Measurements from ENCODE around the gene IFITM10.

The IFITM10 gene

GRCh38 chr11:1779806-1780699 lies 29.7 kb upstream of the IFITM10 start:
- H3K9me3 ChIP-seq (ENCODE audit: low read depth, low read length): no peaks in the 10 kb centered on the region
- H3K4me3 ChIP-seq: no peak overlapping the region
- H3K27ac ChIP-seq: no peak overlapping the region
- TF ChIP-seq FOXP2 (optimal IDR thresholded peaks at IDR 0.05; ENCODE audit: control extremely low read depth, extremely low read length, insufficient read depth) (no peak), EZH2 (IDR thresholded peaks at IDR 0.05) (no peak), POLR2AphosphoS5 (IDR thresholded peaks at IDR 0.05; ENCODE audit: borderline replicate concordance, low read depth, low read length) (no peak)
- DNase-seq (ENCODE audit: low read depth, low spot score): no peak
- H3K9ac ChIP-seq (ENCODE audit: insufficient read length): no peak overlapping the region
- H3K36me3 ChIP-seq (ENCODE audit: insufficient read depth, low read length): no peaks in the 10 kb centered on the region

- H3K4me3 ChIP-seq: no peak overlapping the region
- H3K9ac ChIP-seq (ENCODE audit: insufficient read length): no peak overlapping the region
- no peak overlapping the region for H3K27ac ChIP-seq
- H3K9me3 ChIP-seq (ENCODE audit: low read depth, low read length): no peaks in the 10 kb centered on the region
- H3K36me3 ChIP-seq (ENCODE audit: insufficient read depth, low read length): no peaks in the 10 kb centered on the region
- DNase-seq (ENCODE audit: low read depth, low spot score): no peak
- TF ChIP-seq POLR2AphosphoS5 (IDR thresholded peaks at IDR 0.05; ENCODE audit: borderline replicate concordance, low read depth, low read length) (no peak), EZH2 (IDR thresholded peaks at IDR 0.05) (no peak), FOXP2 (optimal IDR thresholded peaks at IDR 0.05; ENCODE audit: control extremely low read depth, extremely low read length, insufficient read depth) (no peak)
Observed at GRCh38 chr11:1779034-1779805, 28.8 kb upstream of the IFITM10 start.

GRCh38 chr11:1778141-1778911 lies 27.9 kb upstream of the IFITM10 start:
- no peak overlapping the region for H3K4me3 ChIP-seq
- no peak overlapping the region for H3K27ac ChIP-seq

GRCh38 chr11:1777737-1778136 lies 27.3 kb upstream of the IFITM10 start:
- Histone ChIP-seq H3K36me3 (ENCODE audit: insufficient read depth, low read length) (no peaks in the 10 kb centered on the region), H3K9me3 (ENCODE audit: low read depth, low read length) (no peaks in the 10 kb centered on the region), H3K27ac (no peak overlapping the region), H3K4me3 (no peak overlapping the region), H3K9ac (ENCODE audit: insufficient read length) (no peak overlapping the region)
- no peak for TF ChIP-seq FOXP2 (optimal IDR thresholded peaks at IDR 0.05; ENCODE audit: control extremely low read depth, extremely low read length, insufficient read depth)
- TF ChIP-seq POLR2AphosphoS5 (IDR thresholded peaks at IDR 0.05; ENCODE audit: borderline replicate concordance, low read depth, low read length): no peak
- no peak for TF ChIP-seq EZH2 (IDR thresholded peaks at IDR 0.05)
- DNase-seq (ENCODE audit: low read depth, low spot score): no peak

More at GRCh38 chr11:1778141-1778911, 27.9 kb upstream of the IFITM10 start:
- no peak for DNase-seq (ENCODE audit: low read depth, low spot score)
- no peaks in the 10 kb centered on the region for H3K9me3 ChIP-seq (ENCODE audit: low read depth, low read length)
- no peak overlapping the region for H3K9ac ChIP-seq (ENCODE audit: insufficient read length)
- no peak for TF ChIP-seq FOXP2 (optimal IDR thresholded peaks at IDR 0.05; ENCODE audit: control extremely low read depth, extremely low read length, insufficient read depth)
- no peak for TF ChIP-seq EZH2 (IDR thresholded peaks at IDR 0.05)
- no peak for TF ChIP-seq POLR2AphosphoS5 (IDR thresholded peaks at IDR 0.05; ENCODE audit: borderline replicate concordance, low read depth, low read length)
- H3K36me3 ChIP-seq (ENCODE audit: insufficient read depth, low read length): no peaks in the 10 kb centered on the region

- no peak for TF ChIP-seq FOXP2 (optimal IDR thresholded peaks at IDR 0.05; ENCODE audit: control extremely low read depth, extremely low read length, insufficient read depth)
- TF ChIP-seq POLR2AphosphoS5 (IDR thresholded peaks at IDR 0.05; ENCODE audit: borderline replicate concordance, low read depth, low read length): no peak
- TF ChIP-seq EZH2 (IDR thresholded peaks at IDR 0.05): no peak
- no peak overlapping the region for H3K9ac ChIP-seq (ENCODE audit: insufficient read length)
Observed at GRCh38 chr11:1776944-1777715, 26.7 kb upstream of the IFITM10 start.

GRCh38 chr11:1776331-1776851 lies 26.0 kb upstream of the IFITM10 start:
- no peak overlapping the region for H3K9ac ChIP-seq (ENCODE audit: insufficient read length)
- H3K4me3 ChIP-seq: no peak overlapping the region
- no peak overlapping the region for H3K27ac ChIP-seq
- no peak for DNase-seq (ENCODE audit: low read depth, low spot score)
- no peaks in the 10 kb centered on the region for H3K9me3 ChIP-seq (ENCODE audit: low read depth, low read length)
- no peaks in the 10 kb centered on the region for H3K36me3 ChIP-seq (ENCODE audit: insufficient read depth, low read length)
- TF ChIP-seq EZH2 (IDR thresholded peaks at IDR 0.05): no peak
- TF ChIP-seq POLR2AphosphoS5 (IDR thresholded peaks at IDR 0.05; ENCODE audit: borderline replicate concordance, low read depth, low read length): no peak
- no peak for TF ChIP-seq FOXP2 (optimal IDR thresholded peaks at IDR 0.05; ENCODE audit: control extremely low read depth, extremely low read length, insufficient read depth)

More at GRCh38 chr11:1776944-1777715, 26.7 kb upstream of the IFITM10 start:
- Histone ChIP-seq H3K9me3 (ENCODE audit: low read depth, low read length) (no peaks in the 10 kb centered on the region), H3K36me3 (ENCODE audit: insufficient read depth, low read length) (no peaks in the 10 kb centered on the region), H3K4me3 (no peak overlapping the region), H3K27ac (no peak overlapping the region)
- no peak for DNase-seq (ENCODE audit: low read depth, low spot score)

- H3K27ac ChIP-seq: no peak overlapping the region
- no peak overlapping the region for H3K9ac ChIP-seq (ENCODE audit: insufficient read length)
- no peaks in the 10 kb centered on the region for H3K9me3 ChIP-seq (ENCODE audit: low read depth, low read length)
- TF ChIP-seq FOXP2 (optimal IDR thresholded peaks at IDR 0.05; ENCODE audit: control extremely low read depth, extremely low read length, insufficient read depth) (no peak), EZH2 (IDR thresholded peaks at IDR 0.05) (no peak), POLR2AphosphoS5 (IDR thresholded peaks at IDR 0.05; ENCODE audit: borderline replicate concordance, low read depth, low read length) (no peak)
- H3K4me3 ChIP-seq: no peak overlapping the region
- no peaks in the 10 kb centered on the region for H3K36me3 ChIP-seq (ENCODE audit: insufficient read depth, low read length)
- no peak for DNase-seq (ENCODE audit: low read depth, low spot score)
Observed at GRCh38 chr11:1774886-1775285, 24.5 kb upstream of the IFITM10 start.

Measured in SK-N-MC (cell line).